ENCODE measurements around the gene TMPRSS15. TPM values are rescaled to one million over a fixed set of nuclear protein-coding genes. Genes with fewer than 3 reads are reported as not detected.

The TMPRSS15 gene
- total RNA-seq, 4 donors from 2014 or later, result not detected

DNA sequence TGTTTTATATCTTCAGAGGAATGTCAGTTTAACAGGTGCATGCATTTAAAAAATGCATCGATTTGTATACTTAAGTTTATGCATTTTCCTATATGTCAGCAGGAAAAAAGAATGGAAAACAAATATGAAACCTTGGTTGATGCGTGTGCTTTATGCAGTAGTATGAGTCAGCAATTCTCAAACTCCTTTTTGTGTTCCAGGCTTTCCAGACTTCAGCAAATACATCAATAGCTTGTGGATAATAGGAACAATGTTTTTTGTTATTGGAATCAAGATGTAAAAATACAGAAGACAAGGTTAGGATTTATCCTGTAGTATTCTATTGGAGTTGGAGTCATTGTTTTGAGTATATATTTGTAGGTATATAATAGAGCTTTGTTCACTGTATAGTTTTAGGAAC, 113.7 kb downstream of the TMPRSS15 start:
- ATAC-seq, result no peak
- Histone ChIP-seq H3K36me3 (no peaks in the 10 kb centered on the region), H3K4me1 (no peaks in the 10 kb centered on the region), H3K27ac (no peak overlapping the region), H3K4me3 (no peak overlapping the region), H3K27me3 (no peaks in the 10 kb centered on the region), H3K9me3 (no peaks in the 10 kb centered on the region)
- intact Hi-C loops (cut with DNase I; ENCODE audit: low total_unique reads), result no loop called here
- no peak for DNase-seq
- in situ Hi-C loops (cut with MboI; ENCODE audit: low sequenced_read_pairs in 4 of 4), result no loop called here
- TF ChIP-seq CTCF (IDR thresholded peaks at IDR 0.05 in 4 of 5, conservative IDR thresholded peaks at IDR 0.05 in 1 of 5) (no peak), POLR2A (IDR thresholded peaks at IDR 0.05) (no peak)

- ATAC-seq (no peak), DNase-seq (no peak)
- Histone ChIP-seq H3K4me3 (no peak overlapping the region), H3K4me1 (no peaks in the 10 kb centered on the region), H3K9me3 (no peaks in the 10 kb centered on the region), H3K27me3 (no peaks in the 10 kb centered on the region), H3K27ac (no peak overlapping the region), H3K36me3 (no peaks in the 10 kb centered on the region)
- intact Hi-C loops (cut with DNase I; ENCODE audit: low total_unique reads), result no loop called here
- in situ Hi-C loops (cut with MboI; ENCODE audit: low sequenced_read_pairs in 4 of 4), result no loop called here
- TF ChIP-seq POLR2A (IDR thresholded peaks at IDR 0.05), result no peak
- TF ChIP-seq CTCF (IDR thresholded peaks at IDR 0.05 in 4 of 5, conservative IDR thresholded peaks at IDR 0.05 in 1 of 5), result no peak
Measured at GRCh38 chr21:18285379-18285778, 118.2 kb downstream of the TMPRSS15 start.

- TF ChIP-seq CTCF (IDR thresholded peaks at IDR 0.05 in 4 of 5, conservative IDR thresholded peaks at IDR 0.05 in 1 of 5) (no peak), POLR2A (IDR thresholded peaks at IDR 0.05) (no peak)
- Histone ChIP-seq H3K4me1 (no peaks in the 10 kb centered on the region), H3K27ac (no peak overlapping the region), H3K36me3 (no peaks in the 10 kb centered on the region), H3K4me3 (no peak overlapping the region), H3K9me3 (no peaks in the 10 kb centered on the region), H3K27me3 (no peaks in the 10 kb centered on the region)
- ATAC-seq (no peak), DNase-seq (no peak)
- in situ Hi-C loops (cut with MboI; ENCODE audit: low sequenced_read_pairs in 4 of 4) (no loop called here), intact Hi-C loops (cut with DNase I; ENCODE audit: low total_unique reads) (no loop called here)
Measured at GRCh38 chr21:18275781-18276180, 127.8 kb downstream of the TMPRSS15 start.

DNA sequence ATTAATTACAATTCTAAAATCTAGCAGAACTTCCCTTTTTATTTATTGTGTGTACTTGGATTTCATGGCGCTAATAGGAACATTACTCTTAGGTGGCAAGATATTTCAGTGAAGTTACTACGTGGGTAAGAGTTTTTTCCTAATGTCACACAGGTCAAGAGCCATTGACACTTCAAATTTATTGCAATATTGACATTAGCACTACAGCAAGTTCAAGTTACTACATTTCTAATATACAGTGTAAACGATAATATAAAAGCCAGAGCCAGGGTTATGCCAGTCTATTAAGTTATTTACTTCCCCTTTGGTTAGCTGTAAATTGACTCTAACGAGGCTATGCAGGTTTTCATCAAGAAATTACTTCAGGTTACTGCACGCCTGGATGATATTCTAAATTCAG, 129.2 kb downstream of the TMPRSS15 start:
- in situ Hi-C loops (cut with MboI; ENCODE audit: low sequenced_read_pairs in 4 of 4), result no loop called here

More for the DNA sequence above, 129.2 kb downstream of the TMPRSS15 start:
- Histone ChIP-seq H3K27me3 (no peaks in the 10 kb centered on the region), H3K4me1 (no peaks in the 10 kb centered on the region), H3K9me3 (no peaks in the 10 kb centered on the region), H3K4me3 (no peak overlapping the region), H3K36me3 (no peaks in the 10 kb centered on the region), H3K27ac (no peak overlapping the region)
- ATAC-seq (no peak), DNase-seq (no peak)
- intact Hi-C loops (cut with DNase I; ENCODE audit: low total_unique reads), result no loop called here
- TF ChIP-seq POLR2A (IDR thresholded peaks at IDR 0.05) (no peak), CTCF (IDR thresholded peaks at IDR 0.05 in 4 of 5, conservative IDR thresholded peaks at IDR 0.05 in 1 of 5) (no peak)

Data from gastrocnemius medialis (tissue), 4 donors.